Measurements from ENCODE around the gene LCK. TPM values are rescaled to one million over a fixed set of nuclear protein-coding genes. Genes with fewer than 3 reads are reported as not detected.
A peak's percentile ranks its signal among the peaks of the same experiment; 100 is the strongest.

LCK gene
- total and polyA plus RNA-seq, 2 donors (not counting 1 experiment from before 2014, with no cell fraction given): 22.3 to 23.8 TPM

DNA sequence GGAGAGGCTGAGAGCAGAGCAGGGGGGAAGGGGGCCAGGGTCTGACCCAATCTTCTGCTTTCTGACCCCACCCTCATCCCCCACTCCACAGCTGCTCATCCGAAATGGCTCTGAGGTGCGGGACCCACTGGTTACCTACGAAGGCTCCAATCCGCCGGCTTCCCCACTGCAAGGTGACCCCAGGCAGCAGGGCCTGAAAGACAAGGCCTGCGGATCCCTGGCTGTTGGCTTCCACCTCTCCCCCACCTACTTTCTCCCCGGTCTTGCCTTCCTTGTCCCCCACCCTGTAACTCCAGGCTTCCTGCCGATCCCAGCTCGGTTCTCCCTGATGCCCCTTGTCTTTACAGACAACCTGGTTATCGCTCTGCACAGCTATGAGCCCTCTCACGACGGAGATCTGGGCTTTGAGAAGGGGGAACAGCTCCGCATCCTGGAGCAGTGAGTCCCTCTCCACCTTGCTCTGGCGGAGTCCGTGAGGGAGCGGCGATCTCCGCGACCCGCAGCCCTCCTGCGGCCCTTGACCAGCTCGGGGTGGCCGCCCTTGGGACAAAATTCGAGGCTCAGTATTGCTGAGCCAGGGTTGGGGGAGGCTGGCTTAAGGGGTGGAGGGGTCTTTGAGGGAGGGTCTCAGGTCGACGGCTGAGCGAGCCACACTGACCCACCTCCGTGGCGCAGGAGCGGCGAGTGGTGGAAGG lies 23.7 kb downstream of the LCK start:
- Mint-ChIP-seq H3K27me3 (no peaks in the 10 kb centered on the region), H3K27ac (peak overlapping the region; percentile 86), H3K4me3 (no peak overlapping the region), H3K9me3 (ENCODE audit: insufficient read depth) (no peaks in the 10 kb centered on the region), H3K4me1 (peaks cover 27% of the 10 kb centered on the region)
- Histone ChIP-seq H3K27ac (ENCODE audit: low read length in 2 of 2) (no peak overlapping the region), H2AFZ (ENCODE audit: insufficient read depth, low read depth, low read length, poor library complexity, severe bottlenecking) (peak overlapping the region; percentile 56), H3K4me3 (ENCODE audit: control extremely low read depth in 1 of 5, extremely low read depth in 1 of 5, insufficient read depth in 1 of 5, low read depth in 2 of 5, low read length in 4 of 5) (no peak overlapping the region), H3K27me3 (replicated peaks in 1 of 4; ENCODE audit: control extremely low read depth in 1 of 4, control insufficient read depth in 3 of 4, insufficient read depth in 4 of 4, low read length in 3 of 4) (no peaks in the 10 kb centered on the region), H4K20me1 (ENCODE audit: control insufficient read depth, insufficient read depth, low read length, poor library complexity, severe bottlenecking) (no peaks in the 10 kb centered on the region), H3K36me3 (replicated peaks in 1 of 2; ENCODE audit: control extremely low read depth in 1 of 2, control insufficient read depth in 1 of 2, extremely low read depth in 1 of 2, insufficient read depth in 2 of 2, low read length in 1 of 2) (peaks cover 0 to 20% of the 10 kb centered on the region in 2 experiments), H3K79me2 (ENCODE audit: control insufficient read depth, insufficient read depth, low read length) (peaks cover 44% of the 10 kb centered on the region), H3K9me3 (ENCODE audit: control extremely low read depth in 1 of 3, control insufficient read depth in 2 of 3, insufficient read depth in 1 of 3, low read length in 2 of 3) (no peaks in the 10 kb centered on the region), H3K9ac (ENCODE audit: low read length) (no peak overlapping the region), H3K4me2 (replicated peaks; ENCODE audit: low read depth, low read length, poor library complexity, severe bottlenecking) (peak overlapping the region; percentile 50), H3K4me1 (ENCODE audit: control insufficient read depth in 2 of 2, insufficient read depth in 2 of 2, low read length in 2 of 2) (peaks cover 20 to 26% of the 10 kb centered on the region in 2 donors)
- DNase-seq: no peak
- ChIA-PET POLR2A (no interaction called here), CTCF (interaction anchor here (1.0 kb wide), 2 partner anchors 34 to 93 kb away, joined by 3 to 5 read pairs; no protein-coding TSS in a partner anchor)
- 95% methylated on average over 31 of the region's 31 CpGs for WGBS (ENCODE audit: insufficient coverage)
- no peak for ATAC-seq (ENCODE audit: low read depth)
- TF ChIP-seq, protein P1, sequence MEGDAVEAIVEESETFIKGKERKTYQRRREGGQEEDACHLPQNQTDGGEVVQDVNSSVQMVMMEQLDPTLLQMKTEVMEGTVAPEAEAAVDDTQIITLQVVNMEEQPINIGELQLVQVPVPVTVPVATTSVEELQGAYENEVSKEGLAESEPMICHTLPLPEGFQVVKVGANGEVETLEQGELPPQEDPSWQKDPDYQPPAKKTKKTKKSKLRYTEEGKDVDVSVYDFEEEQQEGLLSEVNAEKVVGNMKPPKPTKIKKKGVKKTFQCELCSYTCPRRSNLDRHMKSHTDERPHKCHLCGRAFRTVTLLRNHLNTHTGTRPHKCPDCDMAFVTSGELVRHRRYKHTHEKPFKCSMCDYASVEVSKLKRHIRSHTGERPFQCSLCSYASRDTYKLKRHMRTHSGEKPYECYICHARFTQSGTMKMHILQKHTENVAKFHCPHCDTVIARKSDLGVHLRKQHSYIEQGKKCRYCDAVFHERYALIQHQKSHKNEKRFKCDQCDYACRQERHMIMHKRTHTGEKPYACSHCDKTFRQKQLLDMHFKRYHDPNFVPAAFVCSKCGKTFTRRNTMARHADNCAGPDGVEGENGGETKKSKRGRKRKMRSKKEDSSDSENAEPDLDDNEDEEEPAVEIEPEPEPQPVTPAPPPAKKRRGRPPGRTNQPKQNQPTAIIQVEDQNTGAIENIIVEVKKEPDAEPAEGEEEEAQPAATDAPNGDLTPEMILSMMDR (IDR thresholded peaks at IDR 0.05): no peak
- intact Hi-C loops (cut with micrococcal nuclease): no loop called here

DNA sequence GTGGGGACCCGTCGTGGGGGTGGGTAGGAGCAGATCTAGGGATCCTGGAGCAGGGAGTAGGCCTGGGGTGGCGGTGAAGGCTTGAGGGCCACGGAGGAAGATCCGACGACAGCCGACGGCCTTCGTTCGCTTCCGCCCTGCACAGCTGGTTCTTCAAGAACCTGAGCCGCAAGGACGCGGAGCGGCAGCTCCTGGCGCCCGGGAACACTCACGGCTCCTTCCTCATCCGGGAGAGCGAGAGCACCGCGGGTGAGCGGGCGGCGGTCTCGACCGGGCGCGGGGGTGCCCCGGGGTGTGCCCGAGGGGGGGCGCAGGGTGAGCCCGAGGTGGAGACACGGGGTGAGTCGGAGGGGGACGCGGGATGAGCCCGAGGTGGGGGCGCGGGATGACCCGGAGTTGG lies 24.4 kb downstream of the LCK start:
- 21% methylated on average over 39 of the region's 41 CpGs for WGBS (ENCODE audit: insufficient coverage)
- H2AFZ ChIP-seq (ENCODE audit: insufficient read depth, low read depth, low read length, poor library complexity, severe bottlenecking): peak overlapping the region; percentile 56

More for the DNA sequence above, 24.4 kb downstream of the LCK start:
- ChIA-PET CTCF (no interaction called here), POLR2A (no interaction called here)
- no peaks in the 10 kb centered on the region for H3K9me3 Mint-ChIP-seq (ENCODE audit: insufficient read depth)
- H3K4me3 Mint-ChIP-seq: no peak overlapping the region
- peaks cover 27% of the 10 kb centered on the region for H3K4me1 Mint-ChIP-seq
- DNase-seq (no peak), ATAC-seq (ENCODE audit: low read depth) (no peak)
- Histone ChIP-seq H3K27me3 (replicated peaks in 1 of 4; ENCODE audit: control extremely low read depth in 1 of 4, control insufficient read depth in 3 of 4, insufficient read depth in 4 of 4, low read length in 3 of 4) (no peaks in the 10 kb centered on the region), H3K4me3 (ENCODE audit: control extremely low read depth in 1 of 5, extremely low read depth in 1 of 5, insufficient read depth in 1 of 5, low read depth in 2 of 5, low read length in 4 of 5) (no peak overlapping the region), H3K27ac (ENCODE audit: low read length in 2 of 2) (no peak overlapping the region), H3K9ac (ENCODE audit: low read length) (no peak overlapping the region), H3K9me3 (ENCODE audit: control extremely low read depth in 1 of 3, control insufficient read depth in 2 of 3, insufficient read depth in 1 of 3, low read length in 2 of 3) (no peaks in the 10 kb centered on the region), H4K20me1 (ENCODE audit: control insufficient read depth, insufficient read depth, low read length, poor library complexity, severe bottlenecking) (no peaks in the 10 kb centered on the region), H3K4me1 (ENCODE audit: control insufficient read depth in 2 of 2, insufficient read depth in 2 of 2, low read length in 2 of 2) (peaks cover 20 to 26% of the 10 kb centered on the region in 2 donors), H3K4me2 (replicated peaks; ENCODE audit: low read depth, low read length, poor library complexity, severe bottlenecking) (peak overlapping the region; percentile 50), H3K79me2 (ENCODE audit: control insufficient read depth, insufficient read depth, low read length) (peaks cover 44% of the 10 kb centered on the region), H3K36me3 (replicated peaks in 1 of 2; ENCODE audit: control extremely low read depth in 1 of 2, control insufficient read depth in 1 of 2, extremely low read depth in 1 of 2, insufficient read depth in 2 of 2, low read length in 1 of 2) (peaks cover 0 to 23% of the 10 kb centered on the region in 2 experiments)
- H3K27ac Mint-ChIP-seq: no peak overlapping the region
- intact Hi-C loops (cut with micrococcal nuclease): no loop called here
- no peak for TF ChIP-seq EZH2 (IDR thresholded peaks at IDR 0.05; ENCODE audit: borderline replicate concordance, insufficient read depth, low read depth, low read length, poor library complexity, severe bottlenecking)
- TF ChIP-seq, protein P1 (IDR thresholded peaks at IDR 0.05): no peak
- no peaks in the 10 kb centered on the region for H3K27me3 Mint-ChIP-seq

Data from B cell (primary cell).